CD4-positive, alpha-beta T cell treated with Interferon alpha-2 for 1 hour (primary cell): ENCODE measurements around the gene KIF7.
"Not testable (repeated sequence)": the region's sequence is repeated elsewhere in the genome, so short reads cannot be mapped to it uniquely, and the experiment has no call there.

Experiments
- DNase-seq, 2 donors: peaks; one replicate each; pipeline ENCODE4 v3.0.0-alpha.2; 2020 to 2022

KIF7 gene

DNA sequence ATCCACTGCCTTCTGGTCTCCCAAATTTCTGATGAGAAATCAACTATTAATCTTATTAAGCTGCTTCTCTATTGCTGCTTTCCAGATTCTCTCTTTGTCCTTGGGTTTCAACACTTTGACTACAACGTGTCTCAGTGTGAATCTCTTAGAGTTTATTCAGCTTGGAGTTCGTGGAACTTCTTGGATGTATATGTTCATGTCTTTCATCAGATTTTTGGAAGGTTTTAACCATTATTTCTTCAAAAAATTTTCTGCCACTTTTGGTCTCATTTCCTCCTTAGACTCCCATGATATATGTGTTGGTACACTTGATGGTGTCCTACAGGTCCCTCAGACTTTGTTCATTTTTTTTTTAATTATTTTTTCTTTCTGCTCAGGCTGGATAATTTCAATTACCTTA lies 44.0 kb downstream of the KIF7 start:
- DNase-seq = no peak

DNA sequence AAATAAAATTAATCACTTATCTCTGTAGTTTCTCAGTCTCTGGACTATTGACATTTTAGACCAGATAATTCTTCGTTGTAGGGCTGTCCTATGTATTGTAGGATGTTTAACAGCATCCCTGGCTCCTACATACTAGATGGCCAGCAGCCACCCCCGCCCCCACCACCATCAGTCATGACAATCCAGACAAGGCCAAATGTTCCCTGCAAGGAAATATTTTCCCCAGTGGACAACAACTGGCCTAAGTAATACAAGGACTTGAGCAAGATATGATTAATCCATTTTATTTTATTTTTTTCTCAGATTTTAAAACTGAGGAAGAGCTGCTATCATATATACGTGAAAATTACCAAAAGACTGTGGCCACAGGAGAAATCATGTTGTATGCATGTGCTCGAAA lies 56.2 kb downstream of the KIF7 start:
- no peak for DNase-seq

DNA sequence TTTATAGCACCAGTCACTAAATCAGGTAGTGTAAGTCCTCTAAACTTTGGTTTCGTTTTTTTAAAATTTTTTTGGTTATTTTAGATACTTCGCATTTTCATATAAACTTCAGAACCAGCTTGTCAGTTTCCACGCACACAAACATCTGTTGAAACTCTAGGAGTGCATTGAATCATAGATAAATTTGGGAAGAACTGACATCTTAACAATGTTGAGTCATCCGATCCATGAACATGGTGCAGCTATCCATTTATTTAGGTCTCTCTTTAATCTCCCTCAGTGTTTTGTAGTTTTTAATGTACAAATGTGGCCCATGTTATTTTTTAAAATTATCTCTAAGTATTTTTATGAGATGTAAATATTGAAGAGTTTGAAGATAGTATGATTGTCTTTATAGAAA lies 62.2 kb downstream of the KIF7 start:
- DNase-seq = no peak

DNA sequence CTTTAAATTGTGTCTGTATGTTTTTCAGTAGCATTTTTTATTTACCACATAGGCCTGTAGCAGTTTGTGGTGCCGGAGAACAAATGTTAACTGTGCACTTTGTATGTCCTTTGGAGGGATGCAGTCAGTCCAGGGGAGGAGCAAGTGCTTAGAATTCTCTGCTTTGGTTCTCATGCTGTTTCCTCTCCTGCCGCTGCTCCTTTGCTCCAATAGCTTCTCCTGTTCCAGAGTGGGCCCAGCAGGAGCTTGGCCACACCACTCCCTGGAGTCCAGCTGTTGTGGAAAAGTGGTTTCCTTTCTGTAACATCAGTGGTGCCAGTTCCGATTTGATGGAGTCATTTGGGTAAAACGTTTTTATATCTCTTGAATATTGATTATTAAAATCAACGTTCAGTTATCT lies 63.4 kb downstream of the KIF7 start:
- no peak for DNase-seq

DNA sequence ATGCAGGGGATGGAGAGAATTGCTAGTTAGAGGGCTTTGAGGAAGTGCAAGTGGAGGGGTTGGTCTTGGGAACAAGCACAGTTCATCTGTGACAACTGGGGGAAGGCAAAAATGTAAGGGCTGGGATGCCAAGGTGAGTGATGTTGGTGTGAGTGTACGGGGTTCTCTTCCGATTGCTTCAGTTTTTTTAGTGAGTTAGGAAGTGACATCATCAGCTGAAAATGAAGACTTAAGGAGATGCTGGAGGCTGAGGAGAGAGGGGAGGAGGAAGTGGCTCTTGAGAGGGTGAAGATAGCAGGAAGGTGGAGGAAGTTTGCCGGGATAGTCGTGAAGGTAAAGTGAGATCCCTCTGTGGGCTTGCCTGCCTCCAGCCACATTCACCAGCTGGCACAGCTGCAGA lies 67.3 kb downstream of the KIF7 start:
- DNase-seq = no peak

DNA sequence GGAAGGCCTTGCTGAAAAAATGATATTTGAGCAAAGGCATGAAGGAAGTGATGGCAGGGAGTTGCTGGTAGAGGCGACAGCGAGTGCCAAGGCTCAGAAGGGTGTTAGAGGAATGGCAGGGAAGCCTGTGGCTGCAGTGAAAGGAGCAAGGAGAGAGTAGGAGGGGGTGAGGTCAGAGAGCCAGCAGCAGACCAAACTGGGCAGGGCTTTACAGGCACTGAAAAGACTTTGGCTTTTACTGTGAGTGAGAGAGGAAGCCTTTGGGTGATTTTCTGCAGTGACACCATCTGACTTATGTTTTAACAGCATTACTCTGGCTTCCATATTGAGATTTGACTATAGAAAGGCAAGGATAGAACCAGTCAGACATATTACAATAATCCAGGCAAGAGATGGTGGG lies 68.6 kb downstream of the KIF7 start:
- no peak for DNase-seq

DNA sequence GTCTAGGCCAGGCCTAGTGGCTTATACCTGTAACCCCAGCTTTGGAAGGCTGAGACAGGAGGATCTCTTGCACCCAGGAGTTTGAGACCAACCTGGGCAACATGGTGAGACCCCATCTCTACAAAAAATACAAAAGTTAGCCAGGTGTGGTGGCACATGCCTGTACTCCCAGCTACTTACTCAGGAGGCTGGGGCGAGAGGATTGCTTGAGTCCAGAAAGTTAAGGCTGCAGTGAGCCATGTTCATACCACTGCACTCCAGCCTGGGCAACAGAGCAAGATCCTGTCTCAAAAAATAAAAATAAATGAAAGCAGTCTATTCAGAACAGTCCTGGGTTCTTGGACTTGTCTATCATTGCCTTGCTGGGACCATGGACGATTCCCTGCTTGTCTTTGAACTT lies 74.5 kb downstream of the KIF7 start:
- not testable (repeated sequence) for DNase-seq

DNA sequence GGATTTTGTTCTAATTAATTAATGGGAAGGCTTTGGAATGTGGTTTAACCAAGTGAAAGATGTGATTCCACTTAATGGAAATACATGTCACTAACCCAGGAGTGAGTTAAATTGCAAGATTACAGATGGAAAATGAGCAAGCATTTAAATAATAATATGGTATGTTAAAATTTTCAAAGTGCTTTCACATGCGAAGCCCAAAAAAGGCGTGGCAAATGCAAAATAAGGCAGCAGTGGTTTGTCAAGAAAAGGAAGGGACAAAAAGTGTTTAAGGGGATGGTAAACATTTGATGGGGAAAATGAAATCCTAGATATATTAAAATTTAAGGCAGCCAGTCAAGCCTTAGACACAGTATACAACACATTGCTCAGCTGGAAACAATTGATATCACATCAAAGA lies 77.1 kb downstream of the KIF7 start:
- no peak for DNase-seq
